Dendritic cell treated with granulocyte-macrophage colony-stimulating factor and Interleukin-4, amounts not matched to agents 40 ng/mL and 50 ng/mL, for 4 days (primary cell): ENCODE results near the gene CYP4A22.
"Not testable (repeated sequence)": the region's sequence is repeated elsewhere in the genome, so short reads cannot be mapped to it uniquely, and the experiment has no call there.

ENCODE experiments used
- H3K27ac Mint-ChIP-seq: one replicate; pipeline ENCODE4 v1.8.0; 2022; ENCODE audit warnings: mild to moderate bottlenecking, mixed read lengths
- H3K27me3 Mint-ChIP-seq: one replicate; pipeline ENCODE4 v1.8.0; 2022; ENCODE audit warnings: mild to moderate bottlenecking, mixed read lengths
- H3K36me3 Mint-ChIP-seq: one replicate; pipeline ENCODE4 v1.8.0; 2022; ENCODE audit warnings: low read depth, mixed read lengths
- H3K4me1 Mint-ChIP-seq: one replicate; pipeline ENCODE4 v1.8.0; 2022; ENCODE audit warnings: low read depth, mixed read lengths
- H3K4me3 Mint-ChIP-seq: one replicate; pipeline ENCODE4 v1.8.0; 2022; ENCODE audit warnings: mild to moderate bottlenecking, moderate library complexity, mixed read lengths
- H3K9me3 Mint-ChIP-seq: one replicate; pipeline ENCODE4 v1.8.0; 2022; ENCODE audit warnings: mixed read lengths
- intact Hi-C: fragments of 100-400 bp; cut with micrococcal nuclease; formaldehyde crosslinking; loops from one replicate; pipeline ENCODE4 v1.15.0; 2022

Gene CYP4A22

GRCh38 chr1:47194311-47194710, 57.1 kb downstream of the CYP4A22 start:
- Mint-ChIP-seq H3K27me3 (peaks cover 27% of the 10 kb centered on the region), H3K27ac (peak overlapping the region; percentile 3), H3K36me3 (no peaks in the 10 kb centered on the region), H3K9me3 (no peaks in the 10 kb centered on the region), H3K4me1 (peaks cover 17% of the 10 kb centered on the region), H3K4me3 (no peak overlapping the region)
- intact Hi-C loops: loop anchor here (5.0 kb wide), 1 partner anchor 38 kb away; the partner anchor contains the start of gene TAL1

- H3K27ac Mint-ChIP-seq, H3K4me1 Mint-ChIP-seq, H3K4me3 Mint-ChIP-seq, H3K36me3 Mint-ChIP-seq, H3K9me3 Mint-ChIP-seq, intact Hi-C loops: not testable (repeated sequence)
- peaks cover 27% of the 10 kb centered on the region for H3K27me3 Mint-ChIP-seq
These were observed 58.7 kb downstream of the CYP4A22 start for GRCh38 chr1:47195981-47196380.

- Mint-ChIP-seq H3K27ac (no peak overlapping the region), H3K9me3 (no peaks in the 10 kb centered on the region), H3K4me1 (peaks cover 7% of the 10 kb centered on the region), H3K27me3 (peaks cover 26% of the 10 kb centered on the region), H3K36me3 (no peaks in the 10 kb centered on the region), H3K4me3 (no peak overlapping the region)
- intact Hi-C loops: no loop called here
These were observed 59.4 kb downstream of the CYP4A22 start for GRCh38 chr1:47196622-47197021.

GRCh38 chr1:47198214-47198613, 61.0 kb downstream of the CYP4A22 start:
- no peak overlapping the region for H3K27ac Mint-ChIP-seq
- H3K4me1 Mint-ChIP-seq: peaks cover under 1% of the 10 kb centered on the region
- no peaks in the 10 kb centered on the region for H3K36me3 Mint-ChIP-seq
- H3K27me3 Mint-ChIP-seq: peaks cover 21% of the 10 kb centered on the region
- intact Hi-C loops: no loop called here
- no peak overlapping the region for H3K4me3 Mint-ChIP-seq
- H3K9me3 Mint-ChIP-seq: no peaks in the 10 kb centered on the region
